Choroid plexus epithelial cell (primary cell): ENCODE data around the gene NDUFC2.
"Not testable (repeated sequence)": the region's sequence is repeated elsewhere in the genome, so short reads cannot be mapped to it uniquely, and the experiment has no call there.

Experiments used
- DNase-seq: peaks from one replicate; pipeline ENCODE4 v3.0.0-alpha.2; 2010; ENCODE audit warnings: low read depth
- H3K4me3 ChIP-seq: 2 replicates; pipeline ENCODE4 v1.5.1; 2011; ENCODE audit warnings: low read depth, mild to moderate bottlenecking, control low read depth, low read length, moderate library complexity
- TF ChIP-seq, protein P1 (sequence below): conservative IDR thresholded peaks from 2 replicates; pipeline ENCODE4 v1.5.1; 2011; ENCODE audit warnings: low read depth, mild to moderate bottlenecking, control low read depth, inconsistent platforms, low read length, moderate library complexity

NDUFC2 gene

DNA sequence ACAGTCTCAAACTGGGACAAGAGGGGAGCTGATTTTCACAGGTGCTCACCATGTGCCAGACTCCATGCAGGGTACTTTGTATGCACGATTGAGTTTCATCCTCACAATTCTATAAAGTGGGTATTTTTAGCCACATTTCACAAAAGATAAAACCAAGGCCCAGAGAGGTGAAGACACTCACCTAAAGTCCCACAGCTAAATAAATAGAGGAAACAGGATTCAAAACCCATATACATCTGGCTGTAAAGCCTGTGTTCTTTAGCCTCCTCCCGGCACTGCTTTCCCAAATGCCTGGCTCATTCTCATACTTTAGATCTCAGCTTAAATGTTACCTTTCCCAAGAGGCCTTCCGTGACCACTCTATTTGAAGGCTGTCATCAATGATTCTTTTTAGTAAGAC, 43.3 kb downstream of the NDUFC2 start:
- TF ChIP-seq, protein P1, sequence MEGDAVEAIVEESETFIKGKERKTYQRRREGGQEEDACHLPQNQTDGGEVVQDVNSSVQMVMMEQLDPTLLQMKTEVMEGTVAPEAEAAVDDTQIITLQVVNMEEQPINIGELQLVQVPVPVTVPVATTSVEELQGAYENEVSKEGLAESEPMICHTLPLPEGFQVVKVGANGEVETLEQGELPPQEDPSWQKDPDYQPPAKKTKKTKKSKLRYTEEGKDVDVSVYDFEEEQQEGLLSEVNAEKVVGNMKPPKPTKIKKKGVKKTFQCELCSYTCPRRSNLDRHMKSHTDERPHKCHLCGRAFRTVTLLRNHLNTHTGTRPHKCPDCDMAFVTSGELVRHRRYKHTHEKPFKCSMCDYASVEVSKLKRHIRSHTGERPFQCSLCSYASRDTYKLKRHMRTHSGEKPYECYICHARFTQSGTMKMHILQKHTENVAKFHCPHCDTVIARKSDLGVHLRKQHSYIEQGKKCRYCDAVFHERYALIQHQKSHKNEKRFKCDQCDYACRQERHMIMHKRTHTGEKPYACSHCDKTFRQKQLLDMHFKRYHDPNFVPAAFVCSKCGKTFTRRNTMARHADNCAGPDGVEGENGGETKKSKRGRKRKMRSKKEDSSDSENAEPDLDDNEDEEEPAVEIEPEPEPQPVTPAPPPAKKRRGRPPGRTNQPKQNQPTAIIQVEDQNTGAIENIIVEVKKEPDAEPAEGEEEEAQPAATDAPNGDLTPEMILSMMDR, result no peak
- no peak for DNase-seq
- no peak overlapping the region for H3K4me3 ChIP-seq

DNA sequence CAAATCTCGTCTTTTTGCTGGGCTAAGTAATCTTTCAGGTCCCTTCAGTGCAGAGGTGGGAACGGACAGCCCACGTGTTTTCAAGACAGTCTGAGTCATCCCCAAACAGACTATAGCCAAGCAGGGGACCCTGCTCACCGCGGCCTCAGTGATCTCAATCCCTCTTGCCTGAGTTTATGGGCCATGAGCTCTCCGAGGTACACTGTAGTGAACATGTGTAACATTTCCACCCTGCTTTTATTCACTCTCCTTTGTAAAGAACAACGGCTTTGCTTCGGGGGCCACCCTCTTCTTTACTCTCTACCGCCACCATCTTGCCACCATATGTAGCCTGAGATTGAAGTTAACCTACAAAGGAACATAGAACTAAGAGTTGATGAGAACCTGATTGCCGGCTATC, 45.0 kb downstream of the NDUFC2 start:
- H3K4me3 ChIP-seq, result no peak overlapping the region
- no peak for DNase-seq
- TF ChIP-seq, protein P1, result no peak

DNA sequence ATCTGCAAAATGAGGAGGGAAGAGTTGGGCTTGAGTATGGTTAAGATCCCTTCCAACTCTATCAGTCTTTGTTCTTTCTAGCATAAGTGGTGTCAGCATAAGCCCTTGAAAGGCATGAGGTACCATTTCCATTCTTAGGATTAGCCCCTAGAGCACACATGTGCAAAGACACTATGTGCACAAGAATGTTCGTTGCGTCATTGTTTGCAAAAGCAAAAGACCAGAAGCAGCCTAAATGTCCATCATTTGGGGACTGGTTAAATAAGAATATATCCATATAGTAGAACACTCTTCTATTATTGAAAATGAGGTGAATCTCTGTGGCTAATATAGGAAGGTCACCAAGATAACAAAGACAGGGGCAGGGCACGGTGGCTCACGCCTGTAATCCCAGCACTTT, 46.6 kb downstream of the NDUFC2 start:
- DNase-seq, result peak; percentile 49
- TF ChIP-seq, protein P1, result no peak
- H3K4me3 ChIP-seq, result no peak overlapping the region

DNA sequence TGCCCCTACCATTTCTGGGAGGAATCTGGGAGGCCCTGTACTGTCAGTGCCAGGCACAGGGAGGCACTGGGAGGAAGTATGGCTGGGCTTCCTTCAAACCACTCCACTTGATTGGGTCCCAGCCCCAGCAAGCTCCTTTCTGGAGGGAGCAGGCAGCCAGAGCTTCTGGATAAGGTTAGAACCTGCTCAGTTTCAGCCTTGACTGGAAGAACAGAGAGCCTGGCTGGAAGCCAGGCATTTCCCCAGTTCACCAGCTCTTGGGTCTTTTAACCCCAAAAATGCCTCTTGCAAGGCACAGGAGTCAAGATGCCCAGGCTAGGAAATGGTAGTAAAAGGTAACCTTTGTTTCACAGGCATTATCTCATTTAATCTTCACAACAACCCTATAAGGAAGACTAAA, 47.6 kb downstream of the NDUFC2 start:
- H3K4me3 ChIP-seq, result no peak overlapping the region
- TF ChIP-seq, protein P1, result no peak
- no peak for DNase-seq

DNA sequence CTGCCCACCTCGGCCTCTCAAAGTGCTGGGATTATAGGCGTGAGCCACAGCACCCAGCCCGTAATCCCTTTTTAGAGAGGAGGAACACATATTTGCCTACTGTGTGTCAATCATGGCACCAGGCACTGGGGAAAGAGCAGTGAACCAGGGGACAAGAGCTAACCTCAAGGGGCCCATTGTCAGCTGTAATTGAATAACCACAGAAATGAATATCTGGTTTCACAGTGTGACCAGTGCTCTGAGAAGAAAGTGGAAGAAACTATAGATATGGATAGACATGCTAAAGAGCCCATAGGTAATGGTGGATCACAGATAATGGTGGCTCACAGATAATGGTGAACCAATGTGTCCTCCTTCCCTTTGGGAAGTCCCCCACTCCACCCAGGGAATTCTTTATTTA, 48.0 kb downstream of the NDUFC2 start:
- DNase-seq, result no peak

DNA sequence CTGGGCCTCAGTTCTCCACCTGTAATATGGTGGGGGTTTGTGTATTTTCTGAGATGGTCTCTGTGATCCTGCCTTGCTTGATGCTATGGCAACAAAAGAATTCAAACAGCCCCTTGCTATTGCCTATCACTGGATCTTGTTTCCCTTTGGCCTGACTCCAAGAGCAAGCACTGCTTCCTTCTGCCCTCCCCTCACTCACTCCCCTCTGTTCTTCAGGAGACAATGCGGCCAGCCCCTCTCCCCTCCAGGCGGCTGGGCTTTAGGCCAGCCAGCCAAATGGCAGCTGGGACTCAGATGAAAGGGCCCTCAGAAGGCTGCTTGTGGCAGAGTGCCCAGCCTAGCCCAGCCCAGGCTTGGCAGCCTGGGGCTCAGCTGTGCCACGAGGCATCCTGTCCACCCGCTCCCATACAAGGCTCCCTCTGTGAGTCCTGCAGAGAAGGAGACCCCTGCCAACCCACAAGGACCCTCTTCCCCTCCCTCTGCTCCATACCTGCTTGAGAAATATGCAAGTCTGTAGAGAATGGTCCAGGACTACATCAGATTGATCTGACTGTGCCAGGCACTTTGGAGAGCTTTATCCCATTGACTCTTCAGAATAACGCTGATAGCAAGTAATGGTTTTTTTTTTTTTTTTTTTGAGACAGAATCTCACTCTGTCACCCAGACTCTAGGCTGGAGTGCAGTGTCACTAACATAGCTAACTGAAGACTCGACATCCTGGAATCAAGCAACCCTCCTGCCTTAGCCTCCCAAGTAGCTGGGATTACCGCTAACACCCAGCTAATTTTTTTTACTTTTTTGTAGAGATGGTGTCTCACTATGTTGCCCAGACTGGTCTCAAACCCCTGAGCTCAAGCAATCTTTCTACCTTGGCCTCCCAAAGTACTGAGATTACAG, 49.0 kb downstream of the NDUFC2 start:
- H3K4me3 ChIP-seq, result no peak overlapping the region
- DNase-seq, result peak; percentile 70
- TF ChIP-seq, protein P1, result no peak

More for the DNA sequence above, 48.0 kb downstream of the NDUFC2 start:
- H3K4me3 ChIP-seq, result no peak overlapping the region
- TF ChIP-seq, protein P1, result no peak

DNA sequence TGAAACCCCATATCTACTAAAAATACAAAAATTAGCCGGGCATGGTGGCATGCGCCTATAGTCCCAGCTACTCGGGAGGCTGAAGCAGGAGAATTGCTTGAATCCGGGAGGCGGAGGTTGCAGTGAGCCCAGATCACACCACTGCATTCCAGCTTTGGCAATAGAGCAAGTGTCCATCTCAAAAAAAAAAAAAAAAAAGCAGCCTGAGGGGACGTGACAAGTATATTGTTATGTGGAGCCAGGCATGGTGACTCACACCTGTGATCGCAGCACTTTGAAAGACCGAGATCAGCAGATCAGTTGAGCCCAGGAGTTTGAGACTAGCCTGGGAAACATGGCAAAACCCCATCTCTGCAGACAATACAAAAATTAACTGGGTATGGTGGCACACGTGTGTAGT, 51.2 kb downstream of the NDUFC2 start:
- not testable (repeated sequence) for DNase-seq, H3K4me3 ChIP-seq
